Loucy (cell line): Measurements from ENCODE around the gene CHD9NB.

Source experiments
- H2AFZ ChIP-seq: fragments of 200-600 bp; sonication (generic); 2 replicates; pipeline ENCODE4 v1.6.0; 2016; ENCODE audit warnings: antibody characterized with exemption, mild to moderate bottlenecking, low read length, moderate library complexity
- H3F3A ChIP-seq: fragments of 200-600 bp; 2 replicates; pipeline ENCODE4 v1.6.0; 2016; ENCODE audit warnings: antibody characterized with exemption, low read depth, mild to moderate bottlenecking
- H3K27me3 ChIP-seq: fragments of 200-600 bp; sonication (generic); 2 replicates; pipeline ENCODE4 v1.6.1; 2014; ENCODE audit warnings: low read length, mild to moderate bottlenecking; ENCODE audit not compliant: insufficient read depth, poor library complexity, severe bottlenecking
- H3K36me3 ChIP-seq: fragments of 200-600 bp; sonication (generic); 2 replicates; pipeline ENCODE4 v1.6.1; 2016; ENCODE audit warnings: low read length; ENCODE audit not compliant: insufficient read depth
- H3K4me1 ChIP-seq: fragments of 200-600 bp; sonication (generic); 2 replicates; pipeline ENCODE4 v1.5.1; 2014; ENCODE audit warnings: low read length, mild to moderate bottlenecking; ENCODE audit not compliant: insufficient read depth, poor library complexity, severe bottlenecking
- H3K4me2 ChIP-seq: fragments of 200-600 bp; sonication (generic); 2 replicates; pipeline ENCODE4 v1.6.0; 2014; ENCODE audit warnings: antibody characterized with exemption, low read length, low read depth, mild to moderate bottlenecking; ENCODE audit not compliant: poor library complexity, severe bottlenecking
- H3K4me3 ChIP-seq: fragments of 200-600 bp; sonication (generic); 2 replicates; pipeline ENCODE4 v1.5.1; 2014; ENCODE audit warnings: low read length, mild to moderate bottlenecking, mixed read lengths; ENCODE audit not compliant: poor library complexity, severe bottlenecking
- H3K79me2 ChIP-seq: fragments of 200-600 bp; sonication (generic); 2 replicates; pipeline ENCODE4 v1.6.1; 2014; ENCODE audit warnings: low read length; ENCODE audit not compliant: insufficient read depth
- H3K9ac ChIP-seq: fragments of 200-600 bp; sonication (generic); 2 replicates; pipeline ENCODE4 v1.6.0; 2014; ENCODE audit warnings: mild to moderate bottlenecking, low read depth, low read length, moderate library complexity; ENCODE audit not compliant: poor library complexity, severe bottlenecking
- H3K9me2 ChIP-seq: fragments of 200-600 bp; sonication (generic); replicated peaks from 2 replicates; pipeline ENCODE4 v1.6.1; 2016; ENCODE audit warnings: low read depth, low read length, mixed read lengths
- H3K9me3 ChIP-seq: fragments of 200-600 bp; sonication (generic); 2 replicates; pipeline ENCODE4 v1.6.1; 2014; ENCODE audit warnings: mild to moderate bottlenecking, antibody characterized with exemption, low read length, low read depth; ENCODE audit not compliant: insufficient read depth
- H4K20me1 ChIP-seq: fragments of 200-600 bp; sonication (generic); 2 replicates; pipeline ENCODE4 v1.6.0; 2014; ENCODE audit warnings: antibody characterized with exemption, low read length, mild to moderate bottlenecking; ENCODE audit not compliant: insufficient read depth, poor library complexity, severe bottlenecking
- EZH2phosphoT487 ChIP-seq: fragments of 200-600 bp; IDR thresholded peaks from 2 replicates; pipeline ENCODE4 v1.6.1; 2018; ENCODE audit warnings: antibody characterized with exemption, mild to moderate bottlenecking, moderate library complexity, borderline replicate concordance
- TF ChIP-seq, protein P1 (sequence below): fragments of 200-600 bp; sonication (generic); conservative IDR thresholded peaks from 2 replicates; pipeline ENCODE4 v1.5.1; 2014; ENCODE audit warnings: mild to moderate bottlenecking, antibody characterized with exemption, low read length

Gene CHD9NB

DNA sequence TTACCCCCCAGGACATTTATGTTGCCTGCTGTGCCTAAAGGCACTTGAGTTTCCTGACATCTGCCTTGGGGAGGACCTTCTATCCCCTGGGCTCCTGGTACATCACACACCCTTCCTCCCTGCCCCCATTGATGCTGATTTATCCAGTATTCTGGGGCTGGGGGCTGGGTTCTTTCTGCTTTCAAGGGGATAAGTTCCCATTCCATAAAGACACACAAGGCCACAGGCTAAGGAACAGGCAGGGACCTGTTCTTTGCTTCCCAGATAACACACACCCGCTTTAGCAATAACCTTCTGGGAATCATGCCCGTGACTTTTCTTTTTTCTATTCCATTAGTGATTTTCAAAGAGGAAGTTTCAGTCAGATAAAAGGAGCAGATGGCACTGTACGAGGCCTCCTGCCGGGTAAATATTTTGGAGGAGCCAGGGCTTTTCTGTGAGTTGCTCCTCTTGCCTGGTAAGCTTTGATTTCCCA, 32.7 kb upstream of the CHD9NB start:
- no peaks in the 10 kb centered on the region for H3K36me3 ChIP-seq
- H3K9me3 ChIP-seq = no peaks in the 10 kb centered on the region
- no peak overlapping the region for H3K4me3 ChIP-seq
- H2AFZ ChIP-seq = no peak overlapping the region
- H3K79me2 ChIP-seq = no peaks in the 10 kb centered on the region; the same call in 1 of the 2 replicates
- H3K27me3 ChIP-seq = no peaks in the 10 kb centered on the region
- H3K4me1 ChIP-seq = peaks cover 3% of the 10 kb centered on the region
- H3F3A ChIP-seq = no peaks in the 10 kb centered on the region
- H4K20me1 ChIP-seq = no peaks in the 10 kb centered on the region
- H3K9me2 ChIP-seq = no peaks in the 10 kb centered on the region
- H3K4me2 ChIP-seq = no peak overlapping the region
- TF ChIP-seq EZH2phosphoT487 = no peak
- TF ChIP-seq, protein P1, sequence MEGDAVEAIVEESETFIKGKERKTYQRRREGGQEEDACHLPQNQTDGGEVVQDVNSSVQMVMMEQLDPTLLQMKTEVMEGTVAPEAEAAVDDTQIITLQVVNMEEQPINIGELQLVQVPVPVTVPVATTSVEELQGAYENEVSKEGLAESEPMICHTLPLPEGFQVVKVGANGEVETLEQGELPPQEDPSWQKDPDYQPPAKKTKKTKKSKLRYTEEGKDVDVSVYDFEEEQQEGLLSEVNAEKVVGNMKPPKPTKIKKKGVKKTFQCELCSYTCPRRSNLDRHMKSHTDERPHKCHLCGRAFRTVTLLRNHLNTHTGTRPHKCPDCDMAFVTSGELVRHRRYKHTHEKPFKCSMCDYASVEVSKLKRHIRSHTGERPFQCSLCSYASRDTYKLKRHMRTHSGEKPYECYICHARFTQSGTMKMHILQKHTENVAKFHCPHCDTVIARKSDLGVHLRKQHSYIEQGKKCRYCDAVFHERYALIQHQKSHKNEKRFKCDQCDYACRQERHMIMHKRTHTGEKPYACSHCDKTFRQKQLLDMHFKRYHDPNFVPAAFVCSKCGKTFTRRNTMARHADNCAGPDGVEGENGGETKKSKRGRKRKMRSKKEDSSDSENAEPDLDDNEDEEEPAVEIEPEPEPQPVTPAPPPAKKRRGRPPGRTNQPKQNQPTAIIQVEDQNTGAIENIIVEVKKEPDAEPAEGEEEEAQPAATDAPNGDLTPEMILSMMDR = no peak
- H3K9ac ChIP-seq = no peak overlapping the region

DNA sequence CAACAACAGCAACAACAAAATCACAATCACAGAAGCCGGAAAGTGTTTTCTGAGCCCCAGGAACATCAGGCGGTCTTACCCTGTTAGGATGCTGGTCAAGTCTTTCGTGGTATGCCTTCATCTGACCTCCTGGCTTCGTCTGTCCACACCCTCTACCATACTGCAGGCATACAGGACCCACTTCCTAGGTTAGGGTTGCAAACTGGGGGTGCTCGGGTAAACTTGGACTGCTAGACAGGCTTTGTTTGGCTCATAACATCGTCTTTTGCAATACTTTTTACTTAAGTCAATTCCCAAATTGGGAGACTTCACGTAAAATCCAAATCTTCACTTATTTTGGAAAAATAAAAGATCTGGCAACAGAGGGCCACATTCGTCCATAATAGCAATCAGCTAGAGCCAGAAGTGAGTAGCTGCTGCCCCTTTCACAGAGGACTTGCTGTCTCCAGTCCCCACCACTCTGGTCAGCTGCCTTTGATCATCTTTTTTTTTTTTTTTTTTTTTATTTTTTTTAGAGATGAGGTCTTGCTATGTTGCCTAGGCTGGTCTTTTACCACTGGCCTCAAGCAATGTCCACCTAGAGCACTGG, 32.1 kb upstream of the CHD9NB start:
- H3K27me3 ChIP-seq = no peaks in the 10 kb centered on the region
- H3K4me2 ChIP-seq = no peak overlapping the region
- no peaks in the 10 kb centered on the region for H3F3A ChIP-seq
- no peak overlapping the region for H3K4me3 ChIP-seq
- no peaks in the 10 kb centered on the region for H3K9me3 ChIP-seq
- H3K9me2 ChIP-seq = no peaks in the 10 kb centered on the region
- H3K9ac ChIP-seq = no peak overlapping the region
- H4K20me1 ChIP-seq = no peaks in the 10 kb centered on the region
- H3K79me2 ChIP-seq = no peaks in the 10 kb centered on the region; the same call in 1 of the 2 replicates
- H3K36me3 ChIP-seq = no peaks in the 10 kb centered on the region
- no peak overlapping the region for H2AFZ ChIP-seq
- TF ChIP-seq, protein P1 = no peak
- no peak for TF ChIP-seq EZH2phosphoT487
- H3K4me1 ChIP-seq = no peaks in the 10 kb centered on the region

DNA sequence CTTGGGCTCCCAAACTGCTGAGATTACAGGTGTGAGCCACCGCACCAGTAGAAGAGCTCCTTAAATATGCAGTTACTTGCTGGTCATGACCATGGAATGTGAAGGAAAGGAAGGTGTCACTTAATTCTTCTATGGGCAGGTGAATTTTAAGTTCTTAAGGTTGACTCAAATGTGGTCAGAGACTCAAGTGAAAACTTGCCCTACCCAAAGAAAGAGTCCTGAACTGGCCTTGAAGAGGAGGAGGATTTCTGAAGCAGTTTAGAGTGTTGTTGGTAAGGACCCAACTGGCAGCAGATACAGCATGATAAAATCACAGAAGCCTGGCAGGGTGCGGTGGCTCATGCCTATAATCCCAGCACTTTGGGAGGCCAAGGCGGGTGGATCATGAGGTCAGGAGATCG, 31.4 kb upstream of the CHD9NB start:
- no peaks in the 10 kb centered on the region; the same call in 1 of the 2 replicates for H3K79me2 ChIP-seq
- no peaks in the 10 kb centered on the region for H3K27me3 ChIP-seq
- no peaks in the 10 kb centered on the region for H3K9me3 ChIP-seq
- H3F3A ChIP-seq = no peaks in the 10 kb centered on the region
- TF ChIP-seq, protein P1 = no peak
- TF ChIP-seq EZH2phosphoT487 = no peak
- H3K9ac ChIP-seq = no peak overlapping the region
- H3K4me3 ChIP-seq = no peak overlapping the region
- H2AFZ ChIP-seq = no peak overlapping the region
- no peak overlapping the region for H3K4me2 ChIP-seq
- no peaks in the 10 kb centered on the region for H3K36me3 ChIP-seq
- no peaks in the 10 kb centered on the region for H3K9me2 ChIP-seq
- no peaks in the 10 kb centered on the region for H4K20me1 ChIP-seq
- no peaks in the 10 kb centered on the region for H3K4me1 ChIP-seq
